Measurements from ENCODE around the gene ANK3. TPM values are rescaled to one million over a fixed set of nuclear protein-coding genes. Genes with fewer than 3 reads are reported as not detected.

The ANK3 gene
- total RNA-seq, 1 donor, result 248 TPM

DNA sequence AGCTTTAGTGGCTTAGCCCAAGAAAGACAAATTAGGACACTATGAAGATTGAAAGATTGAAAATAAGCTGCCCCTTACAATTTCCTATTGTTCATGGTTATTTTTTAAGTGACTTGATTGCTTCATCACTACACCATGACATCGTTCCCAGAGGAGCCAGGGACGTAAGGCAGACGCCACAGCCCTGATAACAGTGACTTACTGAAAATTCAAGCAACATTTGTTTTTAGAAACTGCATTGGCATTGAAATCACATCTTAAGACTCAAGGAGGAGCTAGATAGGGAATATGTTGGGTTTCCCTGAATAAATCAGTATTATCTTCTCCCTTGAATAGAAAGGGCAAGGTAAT lies 38.7 kb upstream of the ANK3 start:
- DNase-seq (ENCODE audit: low read depth), result peak; percentile 87
- TF ChIP-seq, protein P1, sequence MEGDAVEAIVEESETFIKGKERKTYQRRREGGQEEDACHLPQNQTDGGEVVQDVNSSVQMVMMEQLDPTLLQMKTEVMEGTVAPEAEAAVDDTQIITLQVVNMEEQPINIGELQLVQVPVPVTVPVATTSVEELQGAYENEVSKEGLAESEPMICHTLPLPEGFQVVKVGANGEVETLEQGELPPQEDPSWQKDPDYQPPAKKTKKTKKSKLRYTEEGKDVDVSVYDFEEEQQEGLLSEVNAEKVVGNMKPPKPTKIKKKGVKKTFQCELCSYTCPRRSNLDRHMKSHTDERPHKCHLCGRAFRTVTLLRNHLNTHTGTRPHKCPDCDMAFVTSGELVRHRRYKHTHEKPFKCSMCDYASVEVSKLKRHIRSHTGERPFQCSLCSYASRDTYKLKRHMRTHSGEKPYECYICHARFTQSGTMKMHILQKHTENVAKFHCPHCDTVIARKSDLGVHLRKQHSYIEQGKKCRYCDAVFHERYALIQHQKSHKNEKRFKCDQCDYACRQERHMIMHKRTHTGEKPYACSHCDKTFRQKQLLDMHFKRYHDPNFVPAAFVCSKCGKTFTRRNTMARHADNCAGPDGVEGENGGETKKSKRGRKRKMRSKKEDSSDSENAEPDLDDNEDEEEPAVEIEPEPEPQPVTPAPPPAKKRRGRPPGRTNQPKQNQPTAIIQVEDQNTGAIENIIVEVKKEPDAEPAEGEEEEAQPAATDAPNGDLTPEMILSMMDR (IDR thresholded peaks at IDR 0.05; ENCODE audit: insufficient read depth, low read length), result no peak
- no peak overlapping the region for H3K4me3 ChIP-seq (ENCODE audit: low read depth, low read length)

- TF ChIP-seq, protein P1 (IDR thresholded peaks at IDR 0.05; ENCODE audit: insufficient read depth, low read length), result no peak
- no peak for DNase-seq (ENCODE audit: low read depth)
- H3K4me3 ChIP-seq (ENCODE audit: low read depth, low read length), result no peak overlapping the region
Observed at GRCh38 chr10:60427709-60428386, 38.2 kb upstream of the ANK3 start.

DNA sequence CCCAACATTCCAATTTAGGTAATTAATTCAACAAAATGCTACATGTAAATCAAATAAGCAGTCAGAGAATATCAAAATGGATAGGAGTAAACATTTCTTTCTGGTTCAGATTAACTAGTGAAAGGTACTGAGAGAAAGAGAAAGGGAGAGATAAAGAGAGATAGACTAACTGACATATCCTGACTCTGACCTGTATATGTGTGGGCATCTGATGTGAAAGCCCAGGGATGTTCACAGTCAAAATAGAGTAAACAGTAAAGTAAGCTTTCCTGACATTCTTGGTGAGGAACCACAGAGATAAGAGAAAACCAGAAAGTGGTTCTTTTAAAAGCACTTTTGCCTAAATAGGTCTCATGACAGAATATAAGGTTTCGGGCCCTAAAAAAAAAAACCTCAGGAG lies 37.5 kb upstream of the ANK3 start:
- DNase-seq (ENCODE audit: low read depth), result peak; percentile 27
- no peak overlapping the region for H3K4me3 ChIP-seq (ENCODE audit: low read depth, low read length)
- TF ChIP-seq, protein P1 (IDR thresholded peaks at IDR 0.05; ENCODE audit: insufficient read depth, low read length), result no peak

GRCh38 chr10:60426425-60426824 lies 36.8 kb upstream of the ANK3 start:
- no peak overlapping the region for H3K4me3 ChIP-seq (ENCODE audit: low read depth, low read length)
- DNase-seq (ENCODE audit: low read depth), result peak; percentile 96
- TF ChIP-seq, protein P1 (IDR thresholded peaks at IDR 0.05; ENCODE audit: insufficient read depth, low read length), result no peak

- no peak overlapping the region for H3K4me3 ChIP-seq (ENCODE audit: low read depth, low read length)
- peak; percentile 94 for DNase-seq (ENCODE audit: low read depth)
- TF ChIP-seq, protein P1 (IDR thresholded peaks at IDR 0.05; ENCODE audit: insufficient read depth, low read length), result no peak
Observed at GRCh38 chr10:60425392-60426110, 35.9 kb upstream of the ANK3 start.

DNA sequence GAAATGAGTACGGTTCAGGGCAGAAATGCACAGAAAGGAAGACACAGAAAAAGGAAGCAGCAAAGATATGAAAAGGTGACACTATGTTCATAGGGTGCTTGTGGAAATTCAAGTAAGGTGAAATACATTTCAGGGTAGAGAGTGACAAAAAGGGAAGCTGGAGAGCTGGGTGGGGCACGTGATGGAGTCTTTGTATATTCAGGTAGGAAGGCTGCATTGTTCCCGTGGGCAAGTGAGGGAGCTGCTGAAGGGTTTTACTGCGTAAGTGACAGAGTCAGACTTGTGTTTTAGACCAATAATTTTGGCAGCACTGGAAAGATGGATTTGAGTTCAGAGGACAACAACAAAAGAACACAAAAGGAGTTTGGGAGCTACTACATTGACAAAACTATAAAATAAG lies 35.3 kb upstream of the ANK3 start:
- no peak for DNase-seq (ENCODE audit: low read depth)
- no peak overlapping the region for H3K4me3 ChIP-seq (ENCODE audit: low read depth, low read length)
- TF ChIP-seq, protein P1 (IDR thresholded peaks at IDR 0.05; ENCODE audit: insufficient read depth, low read length), result no peak
